ENCODE measurements around the gene SRMS. TPM values are rescaled to one million over a fixed set of nuclear protein-coding genes. Genes with fewer than 3 reads are reported as not detected.

Gene SRMS
- total RNA-seq, 1 experiment from 2014 or later, result 0.79 TPM

DNA sequence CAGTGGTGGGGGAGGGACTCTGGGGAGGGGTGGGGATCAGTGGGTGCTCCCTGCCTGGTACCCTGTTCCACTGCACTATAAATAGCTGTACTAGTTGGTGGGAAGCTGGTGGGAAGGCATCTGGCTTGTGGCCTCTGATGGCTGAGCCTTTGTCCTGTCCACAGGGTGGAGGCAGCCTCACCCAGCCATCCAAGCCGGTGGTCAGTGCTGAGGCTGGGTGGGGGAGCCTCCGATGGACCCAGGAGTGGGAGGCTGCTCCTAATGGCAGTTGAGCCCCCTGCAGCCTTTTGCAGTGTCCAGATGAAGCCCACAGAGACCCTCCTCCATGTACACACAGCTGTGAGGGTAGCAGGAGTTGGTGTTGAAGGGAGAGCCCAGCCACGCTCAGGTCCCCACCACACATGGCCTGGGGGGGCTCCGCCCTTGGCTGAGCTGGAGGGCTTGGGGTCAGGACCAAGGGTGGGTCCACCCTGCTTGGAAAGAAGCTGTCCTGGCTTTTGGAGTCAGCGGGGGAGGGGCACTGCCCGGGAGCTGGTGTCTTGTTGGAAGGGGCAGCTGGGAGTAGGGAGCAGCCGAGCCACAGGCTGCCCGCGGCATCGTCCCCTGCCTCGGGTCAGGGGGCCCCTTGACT is 24.5 kb downstream of the SRMS start:
- H3K9me3 ChIP-seq (ENCODE audit: control insufficient read depth, low read depth, low read length), result no peaks in the 10 kb centered on the region
- H4K20me1 ChIP-seq (ENCODE audit: control insufficient read depth, insufficient read depth, insufficient read length), result no peaks in the 10 kb centered on the region
- no peak overlapping the region for H3K4ac ChIP-seq (ENCODE audit: low read depth, low read length)
- WGBS (ENCODE audit: extremely low coverage, insufficient read length, low lambda C conversion rate), result no CpG with 5 or more reads among the region's 11 CpGs
- no peak overlapping the region for H2BK5ac ChIP-seq (ENCODE audit: insufficient read length, low read length)
- H3K27ac Mint-ChIP-seq, result no peak overlapping the region
- DNase-seq, result no peak
- no peak overlapping the region for H4K91ac ChIP-seq (ENCODE audit: insufficient read length, low read depth, low read length)
- H3K79me2 ChIP-seq (ENCODE audit: insufficient read depth, low read length), result no peaks in the 10 kb centered on the region; the same call in 1 of the 2 replicates
- peaks cover 20 to 37% (median 22%) of the 10 kb centered on the region in 3 experiments; a peak in 6 of 7 replicates for H3K36me3 Mint-ChIP-seq (ENCODE audit: insufficient read depth in 1 of 3, low read depth in 3 of 3)
- H3K18ac ChIP-seq (ENCODE audit: insufficient read length, low read depth, low read length), result no peak overlapping the region
- no peak overlapping the region for H2BK12ac ChIP-seq (ENCODE audit: insufficient read length, low read depth, low read length)
- H4K5ac ChIP-seq (ENCODE audit: insufficient read length, low read depth, low read length), result no peak overlapping the region
- H3K56ac ChIP-seq (ENCODE audit: insufficient read length, low read depth, low read length), result no peak overlapping the region
- H4K8ac ChIP-seq (replicated peaks; ENCODE audit: insufficient read length, low read depth, low read length), result no peak overlapping the region
- H3K27me3 ChIP-seq (ENCODE audit: insufficient read depth, low read length), result no peaks in the 10 kb centered on the region
- H3K14ac ChIP-seq (ENCODE audit: insufficient read depth, low read length), result no peak overlapping the region
- TF ChIP-seq, protein P1, sequence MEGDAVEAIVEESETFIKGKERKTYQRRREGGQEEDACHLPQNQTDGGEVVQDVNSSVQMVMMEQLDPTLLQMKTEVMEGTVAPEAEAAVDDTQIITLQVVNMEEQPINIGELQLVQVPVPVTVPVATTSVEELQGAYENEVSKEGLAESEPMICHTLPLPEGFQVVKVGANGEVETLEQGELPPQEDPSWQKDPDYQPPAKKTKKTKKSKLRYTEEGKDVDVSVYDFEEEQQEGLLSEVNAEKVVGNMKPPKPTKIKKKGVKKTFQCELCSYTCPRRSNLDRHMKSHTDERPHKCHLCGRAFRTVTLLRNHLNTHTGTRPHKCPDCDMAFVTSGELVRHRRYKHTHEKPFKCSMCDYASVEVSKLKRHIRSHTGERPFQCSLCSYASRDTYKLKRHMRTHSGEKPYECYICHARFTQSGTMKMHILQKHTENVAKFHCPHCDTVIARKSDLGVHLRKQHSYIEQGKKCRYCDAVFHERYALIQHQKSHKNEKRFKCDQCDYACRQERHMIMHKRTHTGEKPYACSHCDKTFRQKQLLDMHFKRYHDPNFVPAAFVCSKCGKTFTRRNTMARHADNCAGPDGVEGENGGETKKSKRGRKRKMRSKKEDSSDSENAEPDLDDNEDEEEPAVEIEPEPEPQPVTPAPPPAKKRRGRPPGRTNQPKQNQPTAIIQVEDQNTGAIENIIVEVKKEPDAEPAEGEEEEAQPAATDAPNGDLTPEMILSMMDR (conservative IDR thresholded peaks at IDR 0.05), result no peak
- no peak overlapping the region for H2AFZ ChIP-seq (ENCODE audit: low read length)
- H3K9ac ChIP-seq (ENCODE audit: extremely low read depth, insufficient read length, low read length), result no peak overlapping the region
- peaks cover 2 to 22% of the 10 kb centered on the region in 2 experiments; a peak in 3 of 4 replicates for H3K4me1 Mint-ChIP-seq
- no peak overlapping the region for H2BK120ac ChIP-seq (ENCODE audit: low read depth, low read length, poor library complexity, severe bottlenecking)
- H3K9me3 Mint-ChIP-seq, result peaks cover 7 to 13% of the 10 kb centered on the region in 2 experiments; a peak in 4 of 5 replicates
- peaks cover 4% of the 10 kb centered on the region for H3K79me1 ChIP-seq (ENCODE audit: insufficient read depth, low read depth, low read length, poor library complexity, severe bottlenecking)
- no peak overlapping the region for H2AK5ac ChIP-seq (ENCODE audit: insufficient read length, low read length)
- no peak overlapping the region for H2BK15ac ChIP-seq (ENCODE audit: low read depth, low read length)
- no peak overlapping the region for H3T11ph ChIP-seq (ENCODE audit: low read length)
- no peak overlapping the region for H3K27ac ChIP-seq (ENCODE audit: insufficient read length, low read depth, low read length)
- no peak overlapping the region; a peak in 1 of 5 replicates for H3K4me3 Mint-ChIP-seq
- H3K4me2 ChIP-seq (ENCODE audit: insufficient read depth, insufficient read length, low read length), result no peak overlapping the region
- peaks cover 10% of the 10 kb centered on the region for H3K23me2 ChIP-seq (ENCODE audit: insufficient read length, low read depth, low read length, poor library complexity, severe bottlenecking)
- no peaks in the 10 kb centered on the region; the same call in 1 of the 2 replicates for H3K4me1 ChIP-seq (ENCODE audit: insufficient read depth, low read length)
- H3K23ac ChIP-seq (ENCODE audit: insufficient read length, low read depth, low read length), result no peak overlapping the region
- H3K27me3 Mint-ChIP-seq (ENCODE audit: low read depth), result peaks cover 9% of the 10 kb centered on the region
- H2BK20ac ChIP-seq (ENCODE audit: low read depth, low read length, poor library complexity, severe bottlenecking), result no peak overlapping the region

Data from H9 (cell line).